GM19455 (cell line): ENCODE data around the gene SS18L1.
A peak's percentile ranks its signal among the peaks of the same experiment; 100 is the strongest.

Experiments
- ATAC-seq: cut with Tn5 transposase; IDR thresholded peaks from one replicate; pipeline ENCODE4 v1.9.1; 2021; ENCODE audit not compliant: unreplicated experiment

SS18L1 gene

GRCh38 chr20:62119591-62120364, 23.8 kb upstream of the SS18L1 start:
- ATAC-seq, result no peak

GRCh38 chr20:62120365-62120762, 23.2 kb upstream of the SS18L1 start:
- ATAC-seq, result no peak

- peak; percentile 20 for ATAC-seq
Observed at GRCh38 chr20:62120990-62121775, 22.4 kb upstream of the SS18L1 start.

- ATAC-seq, result peak; percentile 66
Observed at GRCh38 chr20:62121776-62122653, 21.6 kb upstream of the SS18L1 start, which contains the start of gene LSM14B. LSM14B (plus strand) TSS chr20:62122475; CDS start chr20:62122667, 192 bp downstream.

- ATAC-seq, result peak; percentile 18
Observed at GRCh38 chr20:62122654-62123449, 20.7 kb upstream of the SS18L1 start.

GRCh38 chr20:62123450-62124118, 20.0 kb upstream of the SS18L1 start:
- no peak for ATAC-seq

GRCh38 chr20:62126141-62126540, 17.4 kb upstream of the SS18L1 start:
- no peak for ATAC-seq

GRCh38 chr20:62127799-62128198, 15.8 kb upstream of the SS18L1 start:
- ATAC-seq, result no peak

- no peak for ATAC-seq
Observed at GRCh38 chr20:62128502-62128901, 15.1 kb upstream of the SS18L1 start.

GRCh38 chr20:62129731-62130531, 13.6 kb upstream of the SS18L1 start:
- no peak for ATAC-seq

GRCh38 chr20:62131560-62132320, 11.8 kb upstream of the SS18L1 start:
- ATAC-seq, result no peak

- ATAC-seq, result no peak
Observed at GRCh38 chr20:62132421-62132820, 11.1 kb upstream of the SS18L1 start.

GRCh38 chr20:62133051-62133845, 10.3 kb upstream of the SS18L1 start:
- no peak for ATAC-seq

GRCh38 chr20:62133864-62134263, 9.7 kb upstream of the SS18L1 start:
- ATAC-seq, result no peak

GRCh38 chr20:62134735-62135231, 8.8 kb upstream of the SS18L1 start:
- ATAC-seq, result no peak

- ATAC-seq, result no peak
Observed at GRCh38 chr20:62135573-62136266, 7.8 kb upstream of the SS18L1 start.
